Measurements from ENCODE around the gene RASA4.
"Not testable (repeated sequence)": the region's sequence is repeated elsewhere in the genome, so short reads cannot be mapped to it uniquely, and the experiment has no call there.

DNA sequence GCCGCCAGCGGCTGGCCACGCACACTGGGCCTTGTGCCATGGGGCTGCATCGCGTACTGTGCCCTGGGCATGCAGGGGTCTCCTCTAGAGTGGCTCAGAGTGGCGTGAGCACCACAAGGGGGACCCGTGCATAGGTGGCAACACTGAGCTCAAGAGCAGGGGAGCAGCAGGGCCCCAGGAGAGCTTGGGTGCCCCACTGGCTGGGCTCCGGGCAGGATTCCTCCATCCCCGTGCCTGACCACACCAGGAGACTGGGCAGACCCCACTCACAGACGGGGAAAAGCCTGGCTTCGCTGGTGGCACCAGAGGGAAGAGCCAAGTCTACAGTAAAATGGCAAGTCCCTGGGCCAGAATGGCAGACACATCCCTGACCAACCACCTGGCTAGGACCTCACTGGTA, 47.9 kb downstream of the RASA4 start:
- TF ChIP-seq CTCF (IDR thresholded peaks at IDR 0.05; ENCODE audit: borderline replicate concordance, extremely low read depth, low read length, poor library complexity, severe bottlenecking); EZH2 (IDR thresholded peaks at IDR 0.05; ENCODE audit: borderline replicate concordance, low read depth, low read length, severe bottlenecking): not testable (repeated sequence)
